ENCODE data around the gene PBX4. TPM values are rescaled to one million over a fixed set of nuclear protein-coding genes. Genes with fewer than 3 reads are reported as not detected.
A peak's percentile ranks its signal among the peaks of the same experiment; 100 is the strongest.
"Not testable (repeated sequence)": the region's sequence is repeated elsewhere in the genome, so short reads cannot be mapped to it uniquely, and the experiment has no call there.

The PBX4 gene
- total RNA-seq, 3 donors from 2014 or later: 8.9 to 12.1 (median 9.2) TPM

GRCh38 chr19:19626516-19627472 is 8.3 kb upstream of the PBX4 start:
- ATAC-seq: no peak
- DNase-seq: no peak
- H3K4me3 Mint-ChIP-seq: peak overlapping the region; percentile 91

GRCh38 chr19:19624032-19624570 is 5.6 kb upstream of the PBX4 start:
- Mint-ChIP-seq H3K9me3 (no peaks in the 10 kb centered on the region), H3K27me3 (ENCODE audit: low read depth) (no peaks in the 10 kb centered on the region), H3K4me1 (ENCODE audit: low read depth) (peaks cover 25% of the 10 kb centered on the region), H3K4me3 (no peak overlapping the region), H3K36me3 (ENCODE audit: insufficient read depth) (peaks cover 2% of the 10 kb centered on the region)
- DNase-seq (no peak), ATAC-seq (no peak)

More at GRCh38 chr19:19626516-19627472, 8.3 kb upstream of the PBX4 start:
- no peaks in the 10 kb centered on the region for H3K9me3 Mint-ChIP-seq
- no peaks in the 10 kb centered on the region for H3K27me3 Mint-ChIP-seq (ENCODE audit: low read depth)
- peaks cover 21% of the 10 kb centered on the region for H3K4me1 Mint-ChIP-seq (ENCODE audit: low read depth)
- peaks cover 4% of the 10 kb centered on the region for H3K36me3 Mint-ChIP-seq (ENCODE audit: insufficient read depth)

GRCh38 chr19:19623383-19623782 is 4.9 kb upstream of the PBX4 start:
- no peaks in the 10 kb centered on the region for H3K9me3 Mint-ChIP-seq

GRCh38 chr19:19619849-19620210 is 1.3 kb upstream of the PBX4 start:
- DNase-seq: no peak

More at GRCh38 chr19:19623383-19623782, 4.9 kb upstream of the PBX4 start:
- H3K4me1 Mint-ChIP-seq (ENCODE audit: low read depth): peaks cover 27% of the 10 kb centered on the region
- DNase-seq (no peak), ATAC-seq (no peak)
- H3K36me3 Mint-ChIP-seq (ENCODE audit: insufficient read depth): peaks cover 2% of the 10 kb centered on the region
- no peak overlapping the region for H3K4me3 Mint-ChIP-seq
- H3K27me3 Mint-ChIP-seq (ENCODE audit: low read depth): no peaks in the 10 kb centered on the region

GRCh38 chr19:19619181-19619848 is 828 bp upstream of the PBX4 start:
- H3K9me3 Mint-ChIP-seq: no peaks in the 10 kb centered on the region
- no peaks in the 10 kb centered on the region for H3K36me3 Mint-ChIP-seq (ENCODE audit: insufficient read depth)
- peaks cover 40% of the 10 kb centered on the region for H3K4me1 Mint-ChIP-seq (ENCODE audit: low read depth)
- H3K4me3 Mint-ChIP-seq: peak overlapping the region; percentile 83
- no peak for DNase-seq
- no peak for ATAC-seq
- no peaks in the 10 kb centered on the region for H3K27me3 Mint-ChIP-seq (ENCODE audit: low read depth)

More at GRCh38 chr19:19619849-19620210, 1.3 kb upstream of the PBX4 start:
- Mint-ChIP-seq H3K9me3 (no peaks in the 10 kb centered on the region), H3K27me3 (ENCODE audit: low read depth) (no peaks in the 10 kb centered on the region), H3K4me1 (ENCODE audit: low read depth) (peaks cover 37% of the 10 kb centered on the region), H3K36me3 (ENCODE audit: insufficient read depth) (no peaks in the 10 kb centered on the region), H3K4me3 (no peak overlapping the region)
- ATAC-seq: no peak

GRCh38 chr19:19615086-19615485 is 3.4 kb downstream of the PBX4 start:
- Mint-ChIP-seq H3K4me3 (peak overlapping the region; percentile 71), H3K27me3 (ENCODE audit: low read depth) (no peaks in the 10 kb centered on the region), H3K36me3 (ENCODE audit: insufficient read depth) (peaks cover 7% of the 10 kb centered on the region), H3K4me1 (ENCODE audit: low read depth) (peaks cover 59% of the 10 kb centered on the region), H3K9me3 (no peaks in the 10 kb centered on the region)
- ATAC-seq (peak; percentile 28 to 36), DNase-seq (no peak)

- Mint-ChIP-seq H3K27me3 (ENCODE audit: low read depth) (no peaks in the 10 kb centered on the region), H3K9me3 (no peaks in the 10 kb centered on the region), H3K4me3 (no peak overlapping the region), H3K36me3 (ENCODE audit: insufficient read depth) (peaks cover 12% of the 10 kb centered on the region), H3K4me1 (ENCODE audit: low read depth) (peaks cover 58% of the 10 kb centered on the region)
- no peak for DNase-seq
- no peak for ATAC-seq
Measured at GRCh38 chr19:19613506-19613905, 5.0 kb downstream of the PBX4 start.

GRCh38 chr19:19610376-19611202 is 7.9 kb downstream of the PBX4 start:
- Mint-ChIP-seq H3K27me3 (ENCODE audit: low read depth) (no peaks in the 10 kb centered on the region), H3K4me1 (ENCODE audit: low read depth) (peaks cover 53% of the 10 kb centered on the region)

GRCh38 chr19:19606686-19607085 is 11.8 kb downstream of the PBX4 start:
- Mint-ChIP-seq H3K4me1 (ENCODE audit: low read depth) (peaks cover 51% of the 10 kb centered on the region), H3K36me3 (ENCODE audit: insufficient read depth) (peaks cover 12% of the 10 kb centered on the region)
- not testable (repeated sequence) for H3K27me3 Mint-ChIP-seq (ENCODE audit: low read depth); ATAC-seq; H3K9me3 Mint-ChIP-seq; DNase-seq; H3K4me3 Mint-ChIP-seq

More at GRCh38 chr19:19610376-19611202, 7.9 kb downstream of the PBX4 start:
- ATAC-seq (no peak), DNase-seq (no peak)
- no peak overlapping the region for H3K4me3 Mint-ChIP-seq
- H3K36me3 Mint-ChIP-seq (ENCODE audit: insufficient read depth): peaks cover 19% of the 10 kb centered on the region
- H3K9me3 Mint-ChIP-seq: no peaks in the 10 kb centered on the region

GRCh38 chr19:19606021-19606420 is 12.5 kb downstream of the PBX4 start:
- Mint-ChIP-seq H3K4me1 (ENCODE audit: low read depth) (peaks cover 58% of the 10 kb centered on the region), H3K27me3 (ENCODE audit: low read depth) (no peaks in the 10 kb centered on the region), H3K9me3 (peaks cover 5% of the 10 kb centered on the region), H3K4me3 (peak overlapping the region; percentile 19), H3K36me3 (ENCODE audit: insufficient read depth) (peaks cover 16% of the 10 kb centered on the region)
- DNase-seq (peak; percentile 59), ATAC-seq (peak; percentile 79 to 81)

- Mint-ChIP-seq H3K36me3 (ENCODE audit: insufficient read depth) (peaks cover 8% of the 10 kb centered on the region), H3K9me3 (peaks cover 7% of the 10 kb centered on the region), H3K4me1 (ENCODE audit: low read depth) (peaks cover 67% of the 10 kb centered on the region), H3K4me3 (peak overlapping the region; percentile 55), H3K27me3 (ENCODE audit: low read depth) (no peaks in the 10 kb centered on the region)
- DNase-seq: no peak
- ATAC-seq: no peak
Measured at GRCh38 chr19:19602713-19603324, 15.7 kb downstream of the PBX4 start.

GRCh38 chr19:19602136-19602712 is 16.3 kb downstream of the PBX4 start:
- H3K4me1 Mint-ChIP-seq (ENCODE audit: low read depth): peaks cover 70% of the 10 kb centered on the region
- DNase-seq: peak; percentile 41
- peak overlapping the region; percentile 42 for H3K4me3 Mint-ChIP-seq
- H3K27me3 Mint-ChIP-seq (ENCODE audit: low read depth): no peaks in the 10 kb centered on the region
- peaks cover 9% of the 10 kb centered on the region for H3K36me3 Mint-ChIP-seq (ENCODE audit: insufficient read depth)
- H3K9me3 Mint-ChIP-seq: peaks cover 7% of the 10 kb centered on the region
- ATAC-seq: no peak

GRCh38 chr19:19600793-19601330 is 17.6 kb downstream of the PBX4 start:
- H3K4me3 Mint-ChIP-seq: peak overlapping the region; percentile 26

More at GRCh38 chr19:19600793-19601330, 17.6 kb downstream of the PBX4 start:
- Mint-ChIP-seq H3K36me3 (ENCODE audit: insufficient read depth) (peaks cover 6% of the 10 kb centered on the region), H3K4me1 (ENCODE audit: low read depth) (peaks cover 67% of the 10 kb centered on the region), H3K9me3 (peaks cover 7% of the 10 kb centered on the region), H3K27me3 (ENCODE audit: low read depth) (no peaks in the 10 kb centered on the region)
- ATAC-seq (no peak), DNase-seq (no peak)

Data from activated T-cell treated with anti-CD3 and anti-CD28 coated beads, Interleukin-2, amount 50 U/mL, for 4 hours (primary cell).